GM12874 (cell line): ENCODE measurements around the gene ALDH2.
A peak's percentile ranks its signal among the peaks of the same experiment; 100 is the strongest.

ENCODE experiments used
- CTCF ChIP-seq: IDR thresholded peaks from 2 replicates; pipeline ENCODE4 v1.5.1; 2011; ENCODE audit warnings: low read depth, mild to moderate bottlenecking, control low read depth, low read length, moderate library complexity; ENCODE audit not compliant: insufficient read depth

The ALDH2 gene

GRCh38 chr12:111745211-111745610, 21.5 kb upstream of the ALDH2 start:
- no peak for TF ChIP-seq CTCF

GRCh38 chr12:111747333-111747732, 19.4 kb upstream of the ALDH2 start:
- no peak for TF ChIP-seq CTCF

GRCh38 chr12:111748151-111748672, 18.5 kb upstream of the ALDH2 start:
- no peak for TF ChIP-seq CTCF

- no peak for TF ChIP-seq CTCF
These were observed 17.9 kb upstream of the ALDH2 start for GRCh38 chr12:111748867-111749266.

- TF ChIP-seq CTCF: no peak
These were observed 17.3 kb upstream of the ALDH2 start for GRCh38 chr12:111749391-111749790.

- TF ChIP-seq CTCF: peak; percentile 84
These were observed 13.4 kb upstream of the ALDH2 start for GRCh38 chr12:111753144-111753881.

- TF ChIP-seq CTCF: no peak
These were observed 12.1 kb upstream of the ALDH2 start for GRCh38 chr12:111754671-111755070.
